ENCODE results near the gene GATD1. TPM values are rescaled to one million over a fixed set of nuclear protein-coding genes. Genes with fewer than 3 reads are reported as not detected.
A peak's percentile ranks its signal among the peaks of the same experiment; 100 is the strongest.

GATD1 gene
- total and polyA plus RNA-seq, 2 experiments from 2014 or later: 39.3 to 51.0 TPM

GRCh38 chr11:820655-821511 lies 43.6 kb upstream of the GATD1 start:
- ATAC-seq: no peak
- no peak overlapping the region for H2AFZ ChIP-seq
- no peak for TF ChIP-seq NANOG (IDR thresholded peaks at IDR 0.05; ENCODE audit: borderline replicate concordance)
- TF ChIP-seq JUNB (IDR thresholded peaks at IDR 0.05; ENCODE audit: unreplicated experiment): no peak
- TF ChIP-seq ETS1 (IDR thresholded peaks at IDR 0.05): no peak
- no peak for TF ChIP-seq REST (IDR thresholded peaks at IDR 0.05; ENCODE audit: unreplicated experiment)
- TF ChIP-seq ZNF462 (CRISPR knock-in tag; IDR thresholded peaks at IDR 0.05): no peak

More at GRCh38 chr11:820655-821511, 43.6 kb upstream of the GATD1 start:
- H3F3A ChIP-seq (replicated peaks; ENCODE audit: low read depth): peaks cover 9% of the 10 kb centered on the region; the same call in 1 of the 2 replicates
- no peaks in the 10 kb centered on the region for H3K36me3 ChIP-seq (ENCODE audit: insufficient read depth)
- H3K27ac ChIP-seq (ENCODE audit: low read depth): no peak overlapping the region
- H3K4me3 Mint-ChIP-seq: peak overlapping the region; percentile 83
- peaks cover 13% of the 10 kb centered on the region for H3K4me1 Mint-ChIP-seq
- peaks cover 7% of the 10 kb centered on the region; the same call in 1 of the 2 replicates for H3K4me1 ChIP-seq (ENCODE audit: insufficient read depth)
- H3K27me3 Mint-ChIP-seq (ENCODE audit: insufficient read depth, low read depth, poor library complexity): peaks cover 21% of the 10 kb centered on the region
- no peaks in the 10 kb centered on the region for H3K9me3 Mint-ChIP-seq
- no peaks in the 10 kb centered on the region for H3K27me3 ChIP-seq (ENCODE audit: insufficient read depth)
- H3K36me3 Mint-ChIP-seq (ENCODE audit: low read depth): peaks cover 11% of the 10 kb centered on the region; the same call in 1 of the 3 replicates
- H4K20me1 ChIP-seq (replicated peaks; ENCODE audit: insufficient read depth): peaks cover 17% of the 10 kb centered on the region
- H3K4me3 ChIP-seq: peak overlapping the region; percentile 73
- DNase-seq (ENCODE audit: low spot score): no peak
- no peak overlapping the region for H3K27ac Mint-ChIP-seq
- no peaks in the 10 kb centered on the region for H3K9me2 ChIP-seq (ENCODE audit: insufficient read depth)
- peak overlapping the region; percentile 85 for H3K4me2 ChIP-seq
- 0 out of 2 replicates have a peak, but pooled peaks cover 5% of the 10 kb centered on the region for H3K79me2 ChIP-seq (replicated peaks; ENCODE audit: insufficient read depth)

Data from GM23338 (cell line).